AG04450 (cell line): ENCODE results near the gene NPAS1. TPM values are rescaled to one million over a fixed set of nuclear protein-coding genes. Genes with fewer than 3 reads are reported as not detected.

ENCODE experiments used
- CTCF ChIA-PET: fragments of 300-600, 350-600 bp; formaldehyde crosslinking; extraction: SDS; loops from one replicate; lab custom pipeline; 2022; ENCODE audit warnings: antibody characterized with exemption, inconsistent platforms; lab: Charles Lee
- POLR2A ChIA-PET: fragments of 350-600 bp; formaldehyde crosslinking; extraction: SDS; loops from one replicate; lab custom pipeline; 2021; ENCODE audit warnings: antibody characterized with exemption, inconsistent platforms; lab: Yijun Ruan, JAX
- DNase-seq: peaks from one replicate; pipeline ENCODE4 v3.0.0-alpha.2; 2011; ENCODE audit warnings: low read depth, low spot score
- H3K27ac ChIP-seq: one replicate; pipeline ENCODE4 v1.5.1; 2012; ENCODE audit warnings: low read depth, low read length, control low read depth
- H3K27me3 ChIP-seq: one replicate; pipeline ENCODE4 v1.6.0; 2012; ENCODE audit warnings: low read length; ENCODE audit not compliant: control insufficient read depth, insufficient read depth
- H3K4me3 ChIP-seq: 2 replicates; pipeline ENCODE4 v1.5.1; 2011; ENCODE audit warnings: mild to moderate bottlenecking, low read depth, low read length, control low read depth
- H3K9me3 ChIP-seq: 2 replicates; pipeline ENCODE4 v1.5.1; 2012; ENCODE audit warnings: low read length; ENCODE audit not compliant: control insufficient read depth, insufficient read depth
- CTCF ChIP-seq: IDR thresholded peaks from 2 replicates; pipeline ENCODE4 v1.5.1; 2011; ENCODE audit warnings: low read depth, low read length, control low read depth, inconsistent platforms
- polyA plus RNA-seq: library from polyadenylated mRNA; depleted of rRNA; stranded (reverse); fragments of >200 nt; gene quantifications from 2 replicates; pipeline ENCODE4 v1.2.3, GENCODE V29; 2011

NPAS1 gene
- polyA plus RNA-seq, 1 experiment: 0.30 TPM

- ChIA-PET CTCF (no interaction called here), POLR2A (no interaction called here)
- no peak for DNase-seq
- TF ChIP-seq CTCF: no peak
- no peaks in the 10 kb centered on the region; the same call in 1 of the 2 replicates for H3K9me3 ChIP-seq
- H3K27ac ChIP-seq: no peak overlapping the region
- H3K27me3 ChIP-seq: no peaks in the 10 kb centered on the region
- no peak overlapping the region for H3K4me3 ChIP-seq
Observed at GRCh38 chr19:47071731-47072130, 52.1 kb downstream of the NPAS1 start.

DNA sequence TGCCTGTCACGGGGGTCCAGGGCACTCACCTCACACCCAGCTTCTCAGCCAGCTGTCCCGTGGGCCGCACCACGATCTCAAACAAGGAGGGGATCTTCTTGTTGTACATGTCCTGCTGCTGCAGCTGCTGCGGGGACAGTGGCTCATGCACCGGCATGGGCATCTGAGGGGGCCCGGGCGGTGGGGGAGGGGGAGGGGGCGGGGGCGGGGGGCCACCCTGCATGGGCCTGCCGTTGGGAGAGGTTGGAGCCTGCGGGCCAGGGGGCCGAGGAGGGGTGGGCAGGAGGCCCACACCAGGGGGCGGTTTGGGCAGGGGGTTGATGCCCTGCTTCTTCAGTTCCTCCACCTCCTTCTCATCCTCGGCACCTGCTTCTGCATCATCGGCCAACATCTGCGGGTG is 52.7 kb downstream of the NPAS1 start:
- no peak for DNase-seq
- Histone ChIP-seq H3K4me3 (no peak overlapping the region), H3K27ac (no peak overlapping the region), H3K9me3 (no peaks in the 10 kb centered on the region; the same call in 1 of the 2 replicates), H3K27me3 (no peaks in the 10 kb centered on the region)
- POLR2A ChIA-PET: no interaction called here
- TF ChIP-seq CTCF: no peak
- CTCF ChIA-PET: no interaction called here

DNA sequence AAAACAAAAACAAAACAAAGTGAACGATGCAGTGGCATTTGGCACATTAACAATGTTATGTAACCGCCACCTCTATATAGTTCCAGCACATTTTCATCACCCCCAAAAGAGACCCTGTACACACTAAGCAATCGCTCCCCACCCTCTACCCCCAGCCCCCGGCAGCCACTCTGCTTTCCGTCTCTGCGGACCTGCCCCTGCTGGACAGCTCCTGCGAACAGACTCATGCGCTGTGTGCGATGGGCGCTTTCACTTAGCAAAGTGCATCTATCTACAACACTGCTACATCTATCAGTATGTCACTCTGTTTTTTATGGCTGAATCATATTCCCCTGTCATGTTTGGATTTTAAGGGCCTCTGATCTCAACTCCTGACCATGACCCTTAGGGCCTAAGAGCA is 53.9 kb downstream of the NPAS1 start:
- no peaks in the 10 kb centered on the region; the same call in 1 of the 2 replicates for H3K9me3 ChIP-seq
- no peaks in the 10 kb centered on the region for H3K27me3 ChIP-seq
- CTCF ChIA-PET: no interaction called here
- POLR2A ChIA-PET: no interaction called here
- TF ChIP-seq CTCF: no peak
- H3K27ac ChIP-seq: no peak overlapping the region
- no peak overlapping the region for H3K4me3 ChIP-seq
- DNase-seq: no peak

- H3K27ac ChIP-seq: no peak overlapping the region
- H3K9me3 ChIP-seq: no peaks in the 10 kb centered on the region
- ChIA-PET POLR2A (no interaction called here), CTCF (no interaction called here)
- no peak for DNase-seq
- no peak overlapping the region for H3K4me3 ChIP-seq
- H3K27me3 ChIP-seq: no peaks in the 10 kb centered on the region
- no peak for TF ChIP-seq CTCF
Observed at GRCh38 chr19:47074621-47075020, 55.0 kb downstream of the NPAS1 start.

- POLR2A ChIA-PET: no interaction called here
- no peak for TF ChIP-seq CTCF
- no peaks in the 10 kb centered on the region for H3K9me3 ChIP-seq
- no peaks in the 10 kb centered on the region for H3K27me3 ChIP-seq
- no peak for DNase-seq
- CTCF ChIA-PET: interaction anchor here (0.8 to 1.5 kb wide), 3 partner anchors 40 to 62 kb away, joined by 3 to 6 read pairs (median 4); no protein-coding TSS in a partner anchor
- no peak overlapping the region for H3K4me3 ChIP-seq
- H3K27ac ChIP-seq: no peak overlapping the region
Observed at GRCh38 chr19:47075179-47075810, 55.7 kb downstream of the NPAS1 start.
